ENCODE results near the gene DAAM1. TPM values are rescaled to one million over a fixed set of nuclear protein-coding genes. Genes with fewer than 3 reads are reported as not detected.

DAAM1 gene
- total RNA-seq, 1 donor from 2014 or later, result 67.6 TPM

DNA sequence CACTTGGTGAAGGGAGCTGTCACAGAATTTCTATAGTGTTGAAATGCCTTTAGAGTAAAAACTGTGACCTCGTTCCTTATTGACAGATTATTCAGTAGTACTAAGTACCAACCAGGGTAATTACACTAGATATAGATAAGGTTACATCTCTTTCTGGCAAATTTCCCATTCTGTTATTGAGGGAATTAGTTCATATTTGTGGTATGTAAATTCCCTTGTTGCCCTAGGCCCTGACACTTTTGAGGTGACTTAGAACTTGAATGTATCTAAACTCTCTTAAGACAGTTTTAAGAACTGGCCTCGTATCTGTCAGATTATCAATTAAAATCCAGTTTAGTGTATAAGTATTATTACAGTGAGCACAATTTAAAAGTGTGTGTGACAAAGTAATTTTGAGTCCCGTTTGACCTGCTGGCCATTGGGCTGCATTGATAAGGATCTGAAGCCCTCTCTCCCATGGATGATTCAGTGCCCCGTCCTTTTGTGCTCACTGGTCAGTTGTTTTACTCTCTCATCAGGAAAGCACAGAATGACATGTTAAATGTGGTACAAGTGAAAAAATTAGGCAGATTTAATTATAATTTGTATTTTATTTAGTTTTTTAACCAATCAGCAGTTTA, 153.5 kb downstream of the DAAM1 start:
- intact Hi-C loops (cut with DNase I), result no loop called here
- peaks cover 0 to 3% of the 10 kb centered on the region in 2 donors for H3K36me3 ChIP-seq
- H3K27ac ChIP-seq, result peak overlapping the region; percentile 18 to 21
- H3K9me3 ChIP-seq, result no peaks in the 10 kb centered on the region
- H3K27me3 ChIP-seq, result no peaks in the 10 kb centered on the region
- H3K4me3 ChIP-seq, result no peak overlapping the region
- TF ChIP-seq, protein P1, sequence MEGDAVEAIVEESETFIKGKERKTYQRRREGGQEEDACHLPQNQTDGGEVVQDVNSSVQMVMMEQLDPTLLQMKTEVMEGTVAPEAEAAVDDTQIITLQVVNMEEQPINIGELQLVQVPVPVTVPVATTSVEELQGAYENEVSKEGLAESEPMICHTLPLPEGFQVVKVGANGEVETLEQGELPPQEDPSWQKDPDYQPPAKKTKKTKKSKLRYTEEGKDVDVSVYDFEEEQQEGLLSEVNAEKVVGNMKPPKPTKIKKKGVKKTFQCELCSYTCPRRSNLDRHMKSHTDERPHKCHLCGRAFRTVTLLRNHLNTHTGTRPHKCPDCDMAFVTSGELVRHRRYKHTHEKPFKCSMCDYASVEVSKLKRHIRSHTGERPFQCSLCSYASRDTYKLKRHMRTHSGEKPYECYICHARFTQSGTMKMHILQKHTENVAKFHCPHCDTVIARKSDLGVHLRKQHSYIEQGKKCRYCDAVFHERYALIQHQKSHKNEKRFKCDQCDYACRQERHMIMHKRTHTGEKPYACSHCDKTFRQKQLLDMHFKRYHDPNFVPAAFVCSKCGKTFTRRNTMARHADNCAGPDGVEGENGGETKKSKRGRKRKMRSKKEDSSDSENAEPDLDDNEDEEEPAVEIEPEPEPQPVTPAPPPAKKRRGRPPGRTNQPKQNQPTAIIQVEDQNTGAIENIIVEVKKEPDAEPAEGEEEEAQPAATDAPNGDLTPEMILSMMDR (IDR thresholded peaks at IDR 0.05), result no peak
- no peak for DNase-seq (ENCODE audit: low spot score in 2 of 2)
- H3K4me1 ChIP-seq, result peaks cover 0 to 59% of the 10 kb centered on the region in 2 donors

DNA sequence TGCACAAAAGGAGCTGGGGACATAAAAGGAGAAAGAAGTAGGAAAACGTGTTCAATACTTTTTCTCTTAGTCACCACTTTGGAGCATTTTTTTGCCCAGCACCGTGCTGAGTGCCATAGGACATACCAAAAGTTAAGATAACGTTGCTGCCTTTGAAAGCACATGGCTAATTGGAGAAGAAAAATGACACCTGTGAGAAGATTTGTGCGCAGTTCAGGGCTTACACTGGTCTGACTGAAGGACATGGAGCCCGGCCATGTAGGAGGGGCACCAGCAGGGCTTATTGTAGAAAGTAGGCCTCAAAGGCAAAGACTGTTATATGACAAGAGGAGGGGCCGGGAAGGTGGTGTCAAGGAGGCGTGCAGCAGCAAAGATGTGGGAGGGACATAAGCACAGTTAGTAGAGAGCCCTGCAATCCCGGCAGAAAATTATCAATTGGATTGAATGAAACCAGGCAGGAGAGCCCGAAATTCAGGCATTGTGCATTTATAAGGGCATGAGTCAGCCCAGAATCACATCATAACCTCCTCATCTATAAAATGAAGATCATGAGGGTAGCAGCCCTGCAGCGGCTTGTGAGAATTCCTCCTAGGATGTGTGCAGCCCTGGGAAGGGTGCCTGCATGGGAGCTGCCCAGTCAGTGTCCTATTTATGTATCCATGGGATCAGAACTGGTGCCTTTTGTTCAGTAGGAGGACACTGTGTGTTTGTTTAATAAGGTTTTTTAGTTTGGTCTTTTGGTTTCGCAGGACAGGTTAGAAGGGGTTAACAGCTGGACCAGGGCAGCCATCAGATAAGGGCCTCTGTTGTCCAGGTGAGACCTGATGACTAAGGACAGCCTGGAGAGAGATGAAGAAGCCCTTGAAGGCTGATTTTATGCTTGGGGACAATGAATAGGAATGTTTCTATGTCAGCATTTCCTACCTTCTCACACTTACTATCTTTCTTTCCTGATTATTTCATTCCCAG, 154.3 kb downstream of the DAAM1 start:
- H3K27ac ChIP-seq, result peak overlapping the region; percentile 37 to 85
- peaks cover 0 to 57% of the 10 kb centered on the region in 2 donors for H3K4me1 ChIP-seq
- no peak overlapping the region for H3K4me3 ChIP-seq
- TF ChIP-seq, protein P1 (IDR thresholded peaks at IDR 0.05), result no peak
- no peaks in the 10 kb centered on the region for H3K9me3 ChIP-seq
- peaks cover 0 to 3% of the 10 kb centered on the region in 2 donors for H3K36me3 ChIP-seq
- H3K27me3 ChIP-seq, result no peaks in the 10 kb centered on the region
- intact Hi-C loops (cut with DNase I), result no loop called here
- DNase-seq (ENCODE audit: low spot score in 2 of 2), result no peak

DNA sequence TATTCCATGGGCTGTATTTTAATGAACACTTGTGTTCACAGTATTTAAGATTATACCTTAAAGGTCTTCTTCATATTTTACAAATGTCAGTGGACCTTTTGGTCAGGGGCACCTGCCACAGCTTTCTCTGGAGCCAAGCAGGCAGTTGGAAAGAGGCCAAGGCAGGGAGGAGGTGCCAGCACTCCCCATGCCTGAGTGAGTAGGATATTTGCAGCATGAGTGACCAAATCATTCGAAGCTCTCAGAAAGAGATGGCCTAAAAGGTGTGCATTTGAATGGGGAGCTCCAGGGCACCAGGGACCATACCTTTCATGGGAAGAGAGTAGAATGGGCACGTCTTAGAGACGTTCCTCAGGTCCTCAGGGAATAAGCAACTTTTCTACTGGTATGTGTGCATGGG, 155.1 kb downstream of the DAAM1 start:
- Histone ChIP-seq H3K27ac (peak overlapping the region in 1 of 2 donors; percentile 85), H3K36me3 (peaks cover 0 to 3% of the 10 kb centered on the region in 2 donors), H3K27me3 (no peaks in the 10 kb centered on the region), H3K9me3 (no peaks in the 10 kb centered on the region), H3K4me3 (no peak overlapping the region), H3K4me1 (peaks cover 0 to 57% of the 10 kb centered on the region in 2 donors)
- DNase-seq (ENCODE audit: low spot score in 2 of 2), result no peak
- intact Hi-C loops (cut with DNase I), result no loop called here
- TF ChIP-seq, protein P1 (IDR thresholded peaks at IDR 0.05), result no peak

GRCh38 chr14:59344016-59344415, 155.5 kb downstream of the DAAM1 start:
- peak overlapping the region; percentile 85 to 88 for H3K27ac ChIP-seq
- no peak for DNase-seq (ENCODE audit: low spot score in 2 of 2)
- peaks cover 0 to 3% of the 10 kb centered on the region in 2 donors for H3K36me3 ChIP-seq
- no peaks in the 10 kb centered on the region for H3K27me3 ChIP-seq
- intact Hi-C loops (cut with DNase I), result no loop called here
- no peak overlapping the region for H3K4me3 ChIP-seq
- peaks cover 0 to 60% of the 10 kb centered on the region in 2 donors for H3K4me1 ChIP-seq
- TF ChIP-seq, protein P1 (IDR thresholded peaks at IDR 0.05), result no peak
- H3K9me3 ChIP-seq, result no peaks in the 10 kb centered on the region

DNA sequence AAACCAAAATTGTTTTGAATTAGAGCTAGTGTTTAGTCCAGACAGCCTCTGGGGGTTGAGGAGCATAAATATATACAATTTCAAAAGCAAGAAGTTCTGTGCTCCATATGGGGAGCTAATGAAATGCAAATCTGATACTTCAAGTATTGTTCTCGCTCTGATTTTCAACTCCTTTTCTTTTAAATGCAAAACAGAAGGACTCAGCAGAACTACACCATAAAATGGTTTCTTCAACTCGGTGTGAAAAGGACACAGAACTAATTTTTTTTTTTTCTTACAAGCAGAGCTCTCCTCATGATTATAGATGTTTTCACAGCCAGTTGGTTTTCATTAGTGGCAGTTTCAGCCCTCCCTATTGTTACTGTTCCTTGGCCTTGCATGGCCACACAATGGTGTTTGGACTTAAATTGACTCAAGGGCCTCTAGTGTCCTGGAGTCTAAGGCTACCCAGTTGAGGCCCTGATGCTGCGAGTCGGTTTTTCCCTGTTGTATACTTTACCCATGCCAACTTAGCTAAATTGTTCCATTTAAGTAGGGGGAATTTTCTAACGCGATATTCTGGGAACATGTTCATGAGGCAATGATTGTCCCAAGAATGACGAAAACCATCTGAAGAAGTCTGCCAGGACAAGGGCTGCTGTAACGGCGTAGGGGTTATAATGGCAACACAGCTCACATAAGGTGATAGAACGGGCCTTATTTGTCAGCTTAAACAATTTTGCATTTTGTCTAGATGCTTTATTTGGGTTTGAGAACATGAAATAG, 156.4 kb downstream of the DAAM1 start:
- no peaks in the 10 kb centered on the region for H3K27me3 ChIP-seq
- H3K4me1 ChIP-seq, result peaks cover 0 to 69% of the 10 kb centered on the region in 2 donors
- H3K27ac ChIP-seq, result peak overlapping the region; percentile 85 to 88
- no peak for DNase-seq (ENCODE audit: low spot score in 2 of 2)
- H3K4me3 ChIP-seq, result no peak overlapping the region
- intact Hi-C loops (cut with DNase I), result loop anchor here (5.0 kb wide), 3 partner anchors 77 to 153 kb away; no protein-coding TSS in a partner anchor
- H3K9me3 ChIP-seq, result no peaks in the 10 kb centered on the region
- TF ChIP-seq, protein P1 (IDR thresholded peaks at IDR 0.05), result no peak
- peaks cover 0 to under 1% of the 10 kb centered on the region in 2 donors for H3K36me3 ChIP-seq
